ENCODE results near the gene PGPEP1. TPM values are rescaled to one million over a fixed set of nuclear protein-coding genes. Genes with fewer than 3 reads are reported as not detected.

PGPEP1 gene
- total RNA-seq, 2 experiments from 2014 or later = 24.4 to 25.9 TPM

DNA sequence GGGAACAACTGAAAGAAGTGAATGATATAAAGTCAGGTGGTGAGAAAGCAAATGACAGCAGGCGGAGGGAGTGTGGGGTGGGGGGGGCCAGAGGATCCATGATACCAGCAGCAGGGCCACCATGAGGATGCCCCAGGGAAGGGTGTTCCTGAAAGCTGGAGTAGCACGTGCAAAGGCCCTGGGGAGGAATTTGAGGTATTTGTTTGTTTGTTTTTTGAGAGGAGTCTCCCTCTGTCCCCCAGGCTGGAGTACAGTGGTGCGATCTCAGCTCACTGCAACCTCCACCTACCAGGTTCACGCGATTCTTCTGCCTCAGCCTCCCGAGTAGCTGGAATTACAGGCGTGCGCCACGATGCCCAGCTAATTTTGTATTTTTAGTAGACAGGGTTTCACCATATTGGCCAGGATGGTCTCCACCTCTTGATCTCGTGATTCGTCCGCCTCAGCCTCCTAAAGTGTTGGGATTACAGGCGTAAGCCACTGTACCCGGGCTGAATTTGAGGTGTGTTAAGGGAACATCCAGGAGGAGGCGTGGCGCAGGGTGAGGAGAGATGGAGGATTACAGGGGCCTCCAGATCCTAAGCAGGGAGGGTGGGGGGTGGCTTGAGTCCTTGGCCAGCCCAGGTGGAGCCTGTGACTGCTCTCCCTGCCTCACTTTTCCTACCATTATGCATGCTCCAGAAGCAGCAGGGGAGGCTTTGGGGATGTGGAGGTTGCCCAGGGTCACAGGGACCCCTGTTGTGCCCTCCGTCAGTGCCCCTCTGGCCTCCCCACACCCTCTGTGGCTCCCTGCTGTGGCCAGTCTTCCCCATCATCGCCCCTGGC lies 46.5 kb upstream of the PGPEP1 start:
- Histone ChIP-seq H3K9me3 (ENCODE audit: control insufficient read depth in 1 of 2, insufficient read depth in 1 of 2, low read length in 2 of 2) (no peaks in the 10 kb centered on the region), H3K36me3 (ENCODE audit: insufficient read depth, low read length) (no peaks in the 10 kb centered on the region), H3K27ac (ENCODE audit: low read depth in 1 of 2, low read length in 2 of 2) (peak overlapping the region; percentile 96 to 100), H3K27me3 (ENCODE audit: control insufficient read depth in 1 of 2, insufficient read depth in 2 of 2, low read length in 2 of 2) (no peaks in the 10 kb centered on the region), H3K4me3 (ENCODE audit: low read length) (peak overlapping the region; percentile 91), H3K4me1 (ENCODE audit: insufficient read depth, low read length) (peaks cover 64% of the 10 kb centered on the region)
- TF ChIP-seq, protein P1, sequence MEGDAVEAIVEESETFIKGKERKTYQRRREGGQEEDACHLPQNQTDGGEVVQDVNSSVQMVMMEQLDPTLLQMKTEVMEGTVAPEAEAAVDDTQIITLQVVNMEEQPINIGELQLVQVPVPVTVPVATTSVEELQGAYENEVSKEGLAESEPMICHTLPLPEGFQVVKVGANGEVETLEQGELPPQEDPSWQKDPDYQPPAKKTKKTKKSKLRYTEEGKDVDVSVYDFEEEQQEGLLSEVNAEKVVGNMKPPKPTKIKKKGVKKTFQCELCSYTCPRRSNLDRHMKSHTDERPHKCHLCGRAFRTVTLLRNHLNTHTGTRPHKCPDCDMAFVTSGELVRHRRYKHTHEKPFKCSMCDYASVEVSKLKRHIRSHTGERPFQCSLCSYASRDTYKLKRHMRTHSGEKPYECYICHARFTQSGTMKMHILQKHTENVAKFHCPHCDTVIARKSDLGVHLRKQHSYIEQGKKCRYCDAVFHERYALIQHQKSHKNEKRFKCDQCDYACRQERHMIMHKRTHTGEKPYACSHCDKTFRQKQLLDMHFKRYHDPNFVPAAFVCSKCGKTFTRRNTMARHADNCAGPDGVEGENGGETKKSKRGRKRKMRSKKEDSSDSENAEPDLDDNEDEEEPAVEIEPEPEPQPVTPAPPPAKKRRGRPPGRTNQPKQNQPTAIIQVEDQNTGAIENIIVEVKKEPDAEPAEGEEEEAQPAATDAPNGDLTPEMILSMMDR (IDR thresholded peaks at IDR 0.05) = no peak
- Mint-ChIP-seq H3K9me3 (no peaks in the 10 kb centered on the region), H3K4me3 (peak overlapping the region; percentile 83), H3K27me3 (no peaks in the 10 kb centered on the region), H3K36me3 (ENCODE audit: low read depth) (no peaks in the 10 kb centered on the region), H3K27ac (peak overlapping the region; percentile 91), H3K4me1 (ENCODE audit: low read depth) (peaks cover 58% of the 10 kb centered on the region)
- POLR2A ChIA-PET = interaction anchor here (1.2 to 18.2 kb wide), 7 partner anchors 10 to 90 kb away, joined by 3 to 761 read pairs (median 9); partner anchors contain the start of genes JUND, LSM4 and RAB3A
- CTCF ChIA-PET = interaction anchor here (1.2 to 2.5 kb wide), 6 partner anchors 11 to 29 kb away, joined by 3 to 29 read pairs (median 6); partner anchors contain the start of genes JUND and LSM4
- peak in 1 of 14 experiments; percentile 25 for DNase-seq
- no peak for ATAC-seq (ENCODE audit: poor library complexity)
- intact Hi-C loops (cut with DNase I, micrococcal nuclease) = loop anchor here in 1 of 2 experiments (1.0 to 5.0 kb wide), 2 partner anchors 10 to 33 kb away; no protein-coding TSS in a partner anchor

DNA sequence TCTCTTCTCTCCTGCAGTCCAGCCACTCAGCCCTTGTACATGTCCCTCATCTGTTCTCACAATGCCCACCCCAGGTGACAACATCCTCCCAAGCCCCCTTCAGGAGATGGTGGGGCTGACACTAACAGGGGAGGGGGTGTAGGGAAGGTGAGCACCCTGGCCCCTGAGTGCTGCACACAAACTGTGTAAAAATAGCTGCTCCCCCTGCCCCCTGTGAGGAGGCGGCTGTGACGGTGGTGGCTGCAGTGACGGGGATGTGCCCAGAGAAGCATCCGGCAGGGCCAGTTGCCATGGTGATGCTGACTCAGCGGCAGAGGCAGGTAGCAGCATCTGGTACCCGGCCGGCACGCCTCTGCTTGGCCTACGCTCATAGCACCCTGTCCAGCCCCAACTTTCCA lies 45.9 kb upstream of the PGPEP1 start:
- ChIA-PET CTCF (interaction anchor here (1.2 kb wide), 1 partner anchor 14 kb away, joined by 9 read pairs; the partner anchor contains the start of gene JUND), POLR2A (interaction anchor here (6.6 to 18.2 kb wide), 2 partner anchors 14 to 22 kb away, joined by 327 to 761 read pairs; partner anchors contain the start of genes JUND and LSM4)
- Histone ChIP-seq H3K27me3 (ENCODE audit: control insufficient read depth in 1 of 2, insufficient read depth in 2 of 2, low read length in 2 of 2) (no peaks in the 10 kb centered on the region), H3K4me3 (ENCODE audit: low read length) (no peak overlapping the region), H3K9me3 (ENCODE audit: control insufficient read depth in 1 of 2, insufficient read depth in 1 of 2, low read length in 2 of 2) (no peaks in the 10 kb centered on the region), H3K36me3 (ENCODE audit: insufficient read depth, low read length) (no peaks in the 10 kb centered on the region), H3K4me1 (ENCODE audit: insufficient read depth, low read length) (peaks cover 62% of the 10 kb centered on the region), H3K27ac (ENCODE audit: low read depth in 1 of 2, low read length in 2 of 2) (peak overlapping the region; percentile 37 to 100)
- ATAC-seq (ENCODE audit: poor library complexity) (peak; percentile 65), DNase-seq (peak; percentile 80 to 97 (median 89))
- H3K4me3 Mint-ChIP-seq = peak overlapping the region; percentile 83
- intact Hi-C loops (cut with DNase I, micrococcal nuclease) = loop anchor here in 1 of 2 experiments (1.0 to 5.0 kb wide), 2 partner anchors 10 to 33 kb away; no protein-coding TSS in a partner anchor
- H3K9me3 Mint-ChIP-seq = no peaks in the 10 kb centered on the region
- TF ChIP-seq, protein P1 (IDR thresholded peaks at IDR 0.05) = no peak
- H3K27me3 Mint-ChIP-seq = no peaks in the 10 kb centered on the region
- H3K27ac Mint-ChIP-seq = peak overlapping the region; percentile 91
- H3K4me1 Mint-ChIP-seq (ENCODE audit: low read depth) = peaks cover 54% of the 10 kb centered on the region
- H3K36me3 Mint-ChIP-seq (ENCODE audit: low read depth) = no peaks in the 10 kb centered on the region

GRCh38 chr19:18295034-18295451 lies 45.4 kb upstream of the PGPEP1 start:
- ATAC-seq (ENCODE audit: poor library complexity) (no peak), DNase-seq (no peak)
- H3K4me3 Mint-ChIP-seq = peak overlapping the region; percentile 83
- Histone ChIP-seq H3K4me1 (ENCODE audit: insufficient read depth, low read length) (peaks cover 56% of the 10 kb centered on the region), H3K36me3 (ENCODE audit: insufficient read depth, low read length) (no peaks in the 10 kb centered on the region), H3K9me3 (ENCODE audit: control insufficient read depth in 1 of 2, insufficient read depth in 1 of 2, low read length in 2 of 2) (no peaks in the 10 kb centered on the region), H3K4me3 (ENCODE audit: low read length) (no peak overlapping the region), H3K27ac (ENCODE audit: low read depth in 1 of 2, low read length in 2 of 2) (peak overlapping the region in 1 of 2 donors; percentile 44), H3K27me3 (ENCODE audit: control insufficient read depth in 1 of 2, insufficient read depth in 2 of 2, low read length in 2 of 2) (no peaks in the 10 kb centered on the region)
- no peaks in the 10 kb centered on the region for H3K36me3 Mint-ChIP-seq (ENCODE audit: low read depth)
- POLR2A ChIA-PET = interaction anchor here (6.6 to 18.2 kb wide), 2 partner anchors 14 to 21 kb away, joined by 327 to 761 read pairs; partner anchors contain the start of genes JUND and LSM4
- TF ChIP-seq, protein P1 (IDR thresholded peaks at IDR 0.05) = no peak
- peaks cover 48% of the 10 kb centered on the region for H3K4me1 Mint-ChIP-seq (ENCODE audit: low read depth)
- H3K27me3 Mint-ChIP-seq = no peaks in the 10 kb centered on the region
- H3K9me3 Mint-ChIP-seq = no peaks in the 10 kb centered on the region
- CTCF ChIA-PET = interaction anchor here (1.2 kb wide), 1 partner anchor 14 kb away, joined by 9 read pairs; the partner anchor contains the start of gene JUND
- intact Hi-C loops (cut with DNase I, micrococcal nuclease) = no loop called here
- H3K27ac Mint-ChIP-seq = peak overlapping the region; percentile 91
